ENCODE measurements around the gene KRTAP5-2.
"Not testable (repeated sequence)": the region's sequence is repeated elsewhere in the genome, so short reads cannot be mapped to it uniquely, and the experiment has no call there.

KRTAP5-2 gene

DNA sequence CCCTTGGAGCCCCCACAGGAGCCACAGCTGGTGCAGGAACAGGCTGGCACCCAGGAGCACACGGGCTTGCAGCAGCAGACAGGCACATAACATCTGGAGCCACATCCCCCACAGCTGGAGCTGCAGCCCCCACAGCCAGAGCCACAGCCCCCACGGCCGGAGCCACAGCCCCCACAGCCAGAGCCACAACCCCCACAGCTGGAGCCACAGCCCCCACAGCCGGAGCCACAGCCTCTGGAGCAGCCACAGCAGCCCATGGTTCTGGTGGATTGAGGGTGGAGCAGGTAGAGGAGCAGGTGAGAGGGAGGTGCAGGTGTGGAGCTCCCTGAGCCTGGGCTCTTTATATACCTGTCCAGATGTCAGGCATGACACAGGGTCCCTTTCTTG lies at the start of gene KRTAP5-2:
KRTAP5-2 (minus strand) TSS at position 301 of the 387 bp plus-strand sequence; CDS start at position 257, 44 bp downstream.
- no peak for FAIRE-seq

- not testable (repeated sequence) for FAIRE-seq
Observed at GRCh38 chr11:1646540-1646939, 48.4 kb upstream of the KRTAP5-2 start.

DNA sequence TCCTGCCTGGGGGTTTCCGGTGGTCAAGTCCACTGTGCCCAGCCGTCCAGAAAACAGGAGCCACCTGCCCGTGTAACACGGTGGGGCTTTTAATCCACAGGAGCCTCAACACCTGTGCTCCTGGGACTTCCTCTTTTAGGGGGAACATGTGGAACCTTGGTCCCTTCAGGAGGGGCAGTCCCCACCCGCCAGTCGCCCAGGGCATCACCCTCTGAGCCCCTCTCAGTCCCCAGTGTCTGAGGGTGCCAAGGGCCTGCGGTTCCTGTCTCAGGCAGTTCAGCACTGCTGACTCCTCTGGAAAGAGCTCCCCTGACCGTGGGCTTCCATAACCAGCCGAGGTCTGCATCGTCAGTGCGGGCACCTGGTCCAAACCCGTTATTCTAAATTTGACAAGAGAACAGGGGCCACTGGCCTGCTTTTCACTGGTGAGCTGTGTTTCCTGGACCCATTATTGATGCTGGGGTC lies 47.3 kb upstream of the KRTAP5-2 start:
- FAIRE-seq: no peak

DNA sequence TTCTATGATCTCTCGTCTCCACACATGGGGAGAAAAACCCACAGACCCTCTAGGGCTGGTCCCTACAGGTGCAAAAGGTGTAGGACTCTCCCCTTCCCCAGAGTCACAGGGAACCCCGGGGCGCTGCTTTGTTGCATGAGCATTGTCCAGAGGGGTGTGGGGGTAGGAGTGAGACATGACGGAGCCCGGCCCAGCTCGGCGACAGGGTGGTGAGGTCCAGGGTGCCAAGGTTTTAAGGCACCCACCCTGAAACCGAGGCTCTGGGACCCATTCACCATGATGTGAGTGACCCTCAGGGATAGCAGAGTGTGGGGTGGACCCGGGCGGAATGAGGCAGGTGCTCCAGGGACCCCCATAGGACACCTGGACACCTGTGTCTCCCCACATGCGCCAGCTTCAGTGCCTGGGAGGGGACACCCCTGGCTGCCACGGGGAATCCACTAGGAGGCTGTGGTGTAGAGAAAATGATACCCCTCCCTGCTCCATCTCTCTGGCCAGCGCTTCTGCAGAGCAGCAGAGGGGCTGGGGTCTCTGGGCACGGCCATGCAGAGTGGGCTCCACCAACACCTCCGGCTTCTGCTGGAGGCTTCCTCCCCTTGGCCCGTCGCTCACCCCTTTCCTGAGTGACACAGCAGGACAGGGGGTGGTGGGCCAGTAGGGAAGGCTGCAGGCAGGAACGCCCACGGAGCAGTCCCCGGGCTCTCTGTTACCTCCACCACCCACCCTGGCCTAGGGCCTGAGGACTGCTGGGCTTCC lies 46.7 kb upstream of the KRTAP5-2 start:
- no peak for FAIRE-seq

GRCh38 chr11:1643146-1643690 lies 45.1 kb upstream of the KRTAP5-2 start:
- FAIRE-seq: no peak

GRCh38 chr11:1642288-1643145 lies 44.4 kb upstream of the KRTAP5-2 start:
- FAIRE-seq: no peak

GRCh38 chr11:1641096-1641495 lies 43.0 kb upstream of the KRTAP5-2 start:
- FAIRE-seq: no peak

GRCh38 chr11:1640076-1640946 lies 42.2 kb upstream of the KRTAP5-2 start:
- no peak for FAIRE-seq

DNA sequence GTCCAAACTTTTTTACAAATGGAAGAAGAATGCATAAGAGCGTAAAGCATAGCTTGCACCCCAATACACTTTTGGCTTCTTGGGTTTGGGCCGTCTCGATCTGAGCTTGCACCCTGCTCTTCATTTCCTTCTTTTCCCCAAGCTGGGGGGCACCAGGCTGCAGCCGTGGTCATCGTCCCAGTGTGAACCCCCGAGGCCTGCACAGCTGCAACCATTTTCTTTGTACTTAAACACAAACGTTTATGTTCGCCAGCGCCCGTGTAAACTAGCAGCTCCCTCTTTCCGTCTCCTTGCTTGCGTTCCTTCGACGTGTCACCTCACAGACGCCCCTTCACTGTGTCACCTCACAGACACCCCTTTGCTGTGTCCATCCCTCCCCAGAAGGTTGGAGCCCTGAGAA lies 41.6 kb upstream of the KRTAP5-2 start:
- FAIRE-seq: no peak

DNA sequence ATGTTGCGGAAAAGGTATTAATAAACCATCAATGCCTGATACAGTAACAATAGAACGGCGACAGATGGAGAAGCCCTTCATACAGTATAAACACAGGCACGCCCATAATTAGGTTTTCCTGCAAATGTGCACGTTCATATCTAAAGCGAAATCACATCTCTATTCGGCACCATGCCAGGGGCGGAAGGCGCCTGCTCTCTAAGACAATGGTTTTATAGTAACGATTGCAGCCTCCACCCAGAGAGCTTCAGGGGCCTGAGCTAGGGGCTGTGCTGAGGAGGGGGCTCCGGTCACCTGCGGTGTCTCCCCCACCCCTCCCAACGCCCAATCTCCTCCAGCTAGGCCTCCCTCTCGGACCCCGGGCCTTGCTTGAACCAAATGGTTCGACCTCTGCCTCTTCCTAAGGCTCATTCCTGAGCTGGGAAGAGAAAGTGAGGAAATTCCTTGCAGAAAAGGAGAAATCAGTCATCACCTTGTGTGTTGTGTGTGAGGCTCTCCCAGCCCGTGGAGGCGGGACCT lies 41.1 kb upstream of the KRTAP5-2 start:
- FAIRE-seq: no peak

- FAIRE-seq: no peak
Observed at GRCh38 chr11:1638344-1638743, 40.2 kb upstream of the KRTAP5-2 start.

GRCh38 chr11:1637628-1638027 lies 39.5 kb upstream of the KRTAP5-2 start:
- FAIRE-seq: peak; percentile 9

GRCh38 chr11:1636291-1636950 lies 38.3 kb upstream of the KRTAP5-2 start:
- FAIRE-seq: no peak

DNA sequence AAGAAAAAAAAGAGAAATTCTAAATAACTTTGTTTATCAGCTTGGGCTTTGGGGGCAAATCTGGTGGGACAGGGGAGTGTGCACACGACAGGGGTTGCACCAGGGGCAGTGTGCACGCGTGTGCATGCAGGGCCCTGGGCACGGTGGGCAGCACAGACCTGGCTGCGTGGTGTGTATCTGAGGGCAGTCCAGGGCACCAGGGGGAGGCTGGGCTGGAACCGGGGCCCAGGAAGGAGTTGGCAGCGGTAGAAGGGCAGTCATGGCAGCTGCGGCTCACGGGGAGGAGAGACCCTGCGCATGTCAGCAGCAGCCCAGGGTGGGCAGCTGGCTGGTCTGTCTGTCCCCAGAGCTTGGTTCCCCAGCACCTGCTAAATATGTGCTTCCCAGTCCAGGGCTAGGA lies 35.8 kb upstream of the KRTAP5-2 start:
- no peak for FAIRE-seq

DNA sequence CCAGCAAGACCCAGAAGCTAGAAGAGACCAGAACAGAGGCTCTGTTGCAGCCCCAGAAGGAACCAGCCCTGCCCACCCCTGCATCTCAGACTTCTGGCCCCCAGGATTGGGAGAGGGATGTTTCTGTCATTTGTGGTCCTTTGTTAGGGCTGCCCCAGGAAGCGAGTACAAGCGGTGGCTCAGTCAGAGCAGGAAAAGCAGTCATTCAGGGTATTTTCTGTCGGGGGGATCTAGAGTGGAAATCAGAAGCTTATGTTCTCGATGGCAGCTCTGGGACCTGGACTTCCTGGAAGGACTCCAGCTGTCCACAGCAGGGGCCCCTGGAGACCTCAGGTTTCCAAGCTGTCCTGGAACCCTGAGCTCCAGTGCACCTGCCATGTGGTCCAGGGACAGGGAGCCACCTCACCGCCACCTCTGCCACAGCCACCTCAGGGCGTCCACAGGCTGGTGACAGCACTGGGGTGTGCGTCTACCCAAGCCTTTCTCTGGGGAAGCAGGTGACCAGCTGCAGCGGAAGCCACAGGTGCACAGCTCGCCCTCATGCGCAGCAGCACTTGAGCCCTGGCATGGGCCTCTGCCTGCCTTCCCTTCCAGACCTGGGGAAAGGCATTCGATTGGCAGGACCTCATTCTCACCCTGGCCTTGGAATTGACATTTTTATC lies 34.1 kb upstream of the KRTAP5-2 start:
- FAIRE-seq: no peak

DNA sequence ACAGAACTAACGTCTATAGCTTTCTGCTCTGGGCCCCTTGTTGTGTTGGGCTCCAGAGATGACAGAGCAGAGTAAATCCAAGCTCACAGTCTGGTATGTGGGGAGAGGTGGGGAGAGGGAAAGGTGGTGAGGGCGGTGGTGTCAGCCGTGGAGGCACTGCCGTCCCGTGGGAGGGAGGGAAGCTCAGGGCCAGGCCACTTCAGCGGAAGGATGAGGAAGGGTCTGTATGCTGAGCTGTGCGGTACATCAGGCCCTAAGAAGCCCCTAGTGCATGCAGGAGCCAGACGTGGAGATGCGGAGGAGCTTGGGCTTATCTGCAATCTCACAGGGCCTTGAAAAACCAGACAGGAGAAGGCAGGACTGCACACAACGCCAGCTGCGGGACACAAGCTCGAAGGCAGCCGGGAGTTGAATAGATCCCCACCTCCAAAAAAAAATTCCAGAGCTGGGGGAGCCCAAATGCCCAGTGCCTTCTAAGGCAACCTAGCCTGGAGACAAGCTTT lies 33.0 kb upstream of the KRTAP5-2 start:
- FAIRE-seq: no peak

DNA sequence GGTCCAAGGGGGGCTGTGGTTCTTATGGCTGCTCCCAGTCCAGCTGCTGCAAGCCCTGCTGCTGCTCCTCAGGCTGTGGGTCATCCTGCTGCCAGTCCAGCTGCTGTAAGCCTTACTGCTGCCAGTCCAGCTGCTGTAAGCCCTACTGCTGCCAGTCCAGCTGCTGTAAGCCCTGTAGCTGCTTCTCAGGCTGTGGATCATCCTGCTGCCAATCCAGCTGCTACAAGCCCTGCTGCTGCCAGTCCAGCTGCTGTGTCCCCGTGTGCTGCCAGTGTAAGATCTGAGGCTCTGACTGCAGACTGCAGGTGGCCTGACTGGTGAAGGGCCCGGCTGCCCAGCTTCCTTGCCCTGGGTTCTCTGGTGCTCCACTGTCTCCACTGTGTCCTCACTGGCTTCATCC lies 32.2 kb upstream of the KRTAP5-2 start:
- no peak for FAIRE-seq

DNA sequence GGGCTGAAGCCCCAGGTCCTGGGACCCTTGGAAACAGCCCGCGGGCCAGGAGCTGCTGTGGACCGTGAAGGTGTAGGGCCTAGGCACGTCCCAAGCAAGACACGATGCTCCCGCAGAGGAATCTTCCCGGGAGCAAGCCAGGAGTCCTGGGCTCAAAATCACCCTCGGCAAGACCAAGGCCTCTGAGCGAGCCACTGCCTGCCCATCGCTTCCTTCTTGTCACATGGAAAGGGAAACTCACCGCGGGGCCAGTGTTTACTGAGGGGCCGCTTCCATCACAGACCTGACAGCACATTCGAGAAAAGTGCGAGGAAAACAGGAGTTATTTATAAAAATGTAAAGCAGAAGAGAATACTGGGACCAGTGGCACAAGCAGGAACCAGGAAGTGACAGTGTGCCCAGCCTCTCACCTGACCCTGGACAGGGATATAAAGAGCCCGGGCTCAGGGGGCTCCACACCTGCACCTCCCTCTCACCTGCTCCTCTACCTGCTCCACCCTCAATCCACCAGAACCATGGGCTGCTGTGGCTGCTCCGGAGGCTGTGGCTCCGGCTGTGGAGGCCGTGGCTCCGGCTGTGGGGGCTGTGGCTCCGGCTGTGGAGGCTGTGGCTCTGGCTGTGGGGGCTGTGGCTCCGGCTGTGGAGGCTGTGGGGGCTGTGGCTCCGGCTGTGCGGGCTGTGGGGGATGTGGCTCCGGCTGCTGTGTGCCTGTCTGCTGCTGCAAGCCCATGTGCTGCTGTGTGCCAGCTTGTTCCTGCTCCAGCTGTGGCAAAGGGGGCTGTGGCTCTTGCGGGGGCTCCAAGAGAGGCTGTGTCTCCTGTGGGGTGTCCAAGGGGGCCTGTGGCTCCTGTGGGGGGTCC lies 31.5 kb upstream of the KRTAP5-2 start, which contains the start of gene KRTAP5-5:
KRTAP5-5 (plus strand) TSS at position 450 of the 860 bp plus-strand sequence; CDS start at position 516, 66 bp downstream.
- no peak for FAIRE-seq

- no peak for FAIRE-seq
Observed at GRCh38 chr11:1628506-1629325, 30.6 kb upstream of the KRTAP5-2 start.

Data from A204.1 (cell line).